GM12878 (cell line): Measurements from ENCODE around the gene EIF4B. TPM values are rescaled to one million over a fixed set of nuclear protein-coding genes. Genes with fewer than 3 reads are reported as not detected.
A peak's percentile ranks its signal among the peaks of the same experiment; 100 is the strongest.

Experiments
- CREM ChIP-seq: IDR thresholded peaks from 2 replicates; pipeline ENCODE4 v1.6.1; 2014; ENCODE audit warnings: antibody characterized with exemption, low read depth
- DPF2 ChIP-seq: fragments of 450-650 bp; IDR thresholded peaks from 2 replicates; pipeline ENCODE4 v1.6.1; 2017; ENCODE audit warnings: mild to moderate bottlenecking
- E2F4 ChIP-seq: IDR thresholded peaks from 2 replicates; pipeline ENCODE4 v1.6.1; 2012; ENCODE audit warnings: low read depth, low read length, improper control_type of control experiment
- E4F1 ChIP-seq: fragments of 450-650 bp; IDR thresholded peaks from 2 replicates; pipeline ENCODE4 v1.6.1; 2018; ENCODE audit warnings: borderline replicate concordance, mild to moderate bottlenecking; ENCODE audit not compliant: partially characterized antibody
- EZH2 ChIP-seq: IDR thresholded peaks from 2 replicates; pipeline ENCODE4 v1.6.1; 2012; ENCODE audit warnings: low read depth, mild to moderate bottlenecking, control low read depth, inconsistent platforms, low read length, borderline replicate concordance; ENCODE audit not compliant: control insufficient read depth
- FOXK2 ChIP-seq: fragments of 450-650 bp; IDR thresholded peaks from 2 replicates; pipeline ENCODE4 v1.6.1; 2017; ENCODE audit warnings: mild to moderate bottlenecking, moderate library complexity
- GABPA ChIP-seq: IDR thresholded peaks from 2 replicates; pipeline ENCODE4 v1.6.1; 2014; ENCODE audit warnings: antibody characterized with exemption, low read depth, mild to moderate bottlenecking, inconsistent platforms
- JUND ChIP-seq: IDR thresholded peaks from 2 replicates; pipeline ENCODE4 v1.6.1; 2012; ENCODE audit warnings: low read depth, mild to moderate bottlenecking, low read length, improper control_type of control experiment, moderate library complexity
- MXI1 ChIP-seq: fragments of 150-350 bp; IDR thresholded peaks from 2 replicates; pipeline ENCODE4 v1.6.1; 2011; ENCODE audit warnings: low read depth, mild to moderate bottlenecking, inconsistent platforms, low read length, improper control_type of control experiment
- NKRF ChIP-seq: fragments of 450-650 bp; conservative IDR thresholded peaks from 2 replicates; pipeline ENCODE4 v1.6.1; 2017; ENCODE audit warnings: mild to moderate bottlenecking, moderate library complexity
- POLR2AphosphoS5 ChIP-seq: IDR thresholded peaks from 2 replicates; pipeline ENCODE4 v1.6.1; 2011; ENCODE audit warnings: mild to moderate bottlenecking, low read length, inconsistent platforms
- RBBP5 ChIP-seq: fragments of 200-600 bp; sonication (generic); conservative IDR thresholded peaks from 2 replicates; pipeline ENCODE4 v1.6.1; 2016
- RCOR1 ChIP-seq: conservative IDR thresholded peaks from 2 replicates; pipeline ENCODE4 v1.6.1; 2012; ENCODE audit warnings: low read depth, low read length, improper control_type of control experiment
- RELB ChIP-seq: fragments of 450-650 bp; IDR thresholded peaks from 2 replicates; pipeline ENCODE4 v1.6.1; 2017; ENCODE audit warnings: low read depth, mild to moderate bottlenecking, moderate library complexity
- SPI1 ChIP-seq: IDR thresholded peaks from 2 replicates; pipeline ENCODE4 v1.6.1; 2011; ENCODE audit warnings: low read depth, mild to moderate bottlenecking, low read length, moderate library complexity, borderline replicate concordance; ENCODE audit not compliant: insufficient read depth
- SREBF2 ChIP-seq: IDR thresholded peaks from 2 replicates; pipeline ENCODE4 v1.6.1; 2012; ENCODE audit warnings: mild to moderate bottlenecking, low read length
- TARDBP ChIP-seq: IDR thresholded peaks from 2 replicates; pipeline ENCODE4 v1.6.1; 2016; ENCODE audit warnings: borderline replicate concordance
- ZZZ3 ChIP-seq: IDR thresholded peaks from 2 replicates; pipeline ENCODE4 v1.6.1; 2011; ENCODE audit warnings: low read depth; ENCODE audit not compliant: control insufficient read depth, insufficient read length
- polyA plus RNA-seq, 11 experiments: library from polyadenylated mRNA; depleted of rRNA in 4 of 11; unstranded in 6 of 11; stranded (reverse) in 5 of 11; fragments of >200 nt; fragmentation: Nextera tagmentation in 4 of 11; fragmentation: Illumina TruSeq in 1 of 11; extraction: Ambion mirVana in 4 of 11; extraction: Trizol in 1 of 11; gene quantifications; 1 replicate in 1 of 11; 2 replicates in 10 of 11; pipeline versions ENCODE4 v1.2.1 to v1.2.3, GENCODE V29; 2011 to 2016; ENCODE audit warnings: inconsistent platforms in 2 of 11, missing spikeins in 2 of 11, low read depth in 1 of 11
- total RNA-seq, 4 experiments: library from RNA; depleted of rRNA in 3 of 4; stranded (reverse); fragments of >200 nt in 3 of 4; fragmentation: Illumina TruSeq in 1 of 4; extraction: Trizol in 1 of 4; gene quantifications; 2 replicates each; pipeline versions ENCODE4 v1.2.1 to v1.2.3, GENCODE V29; 2013 to 2021
- TF ChIP-seq, protein P1 (sequence below): fragments of 450-650 bp; IDR thresholded peaks from 2 replicates; pipeline ENCODE4 v1.6.1; 2016; ENCODE audit warnings: mild to moderate bottlenecking
- TF ChIP-seq, protein P2 (sequence below): fragments of 450-650 bp; IDR thresholded peaks from 2 replicates; pipeline ENCODE4 v1.6.1; 2017; ENCODE audit warnings: mild to moderate bottlenecking

Gene EIF4B
- total and polyA plus RNA-seq, 10 of the 15 experiments (the other 5 are each of a cell fraction or from before 2014, with no cell fraction given), result 123 to 752 (median 431) TPM

GRCh38 chr12:53006810-53007309 lies 604 bp downstream of the EIF4B start (continued):
- TF ChIP-seq NKRF, result peak; percentile 72
- no peak for TF ChIP-seq TARDBP
- no peak for TF ChIP-seq GABPA
- TF ChIP-seq, protein P1, sequence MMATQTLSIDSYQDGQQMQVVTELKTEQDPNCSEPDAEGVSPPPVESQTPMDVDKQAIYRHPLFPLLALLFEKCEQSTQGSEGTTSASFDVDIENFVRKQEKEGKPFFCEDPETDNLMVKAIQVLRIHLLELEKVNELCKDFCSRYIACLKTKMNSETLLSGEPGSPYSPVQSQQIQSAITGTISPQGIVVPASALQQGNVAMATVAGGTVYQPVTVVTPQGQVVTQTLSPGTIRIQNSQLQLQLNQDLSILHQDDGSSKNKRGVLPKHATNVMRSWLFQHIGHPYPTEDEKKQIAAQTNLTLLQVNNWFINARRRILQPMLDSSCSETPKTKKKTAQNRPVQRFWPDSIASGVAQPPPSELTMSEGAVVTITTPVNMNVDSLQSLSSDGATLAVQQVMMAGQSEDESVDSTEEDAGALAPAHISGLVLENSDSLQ, result no peak
- TF ChIP-seq POLR2AphosphoS5, result peak; percentile 42
- no peak for TF ChIP-seq CREM
- no peak for TF ChIP-seq E2F4
- no peak for TF ChIP-seq SPI1
- TF ChIP-seq RCOR1, result no peak
- no peak for TF ChIP-seq RELB
- no peak for TF ChIP-seq FOXK2
- TF ChIP-seq, protein P2, sequence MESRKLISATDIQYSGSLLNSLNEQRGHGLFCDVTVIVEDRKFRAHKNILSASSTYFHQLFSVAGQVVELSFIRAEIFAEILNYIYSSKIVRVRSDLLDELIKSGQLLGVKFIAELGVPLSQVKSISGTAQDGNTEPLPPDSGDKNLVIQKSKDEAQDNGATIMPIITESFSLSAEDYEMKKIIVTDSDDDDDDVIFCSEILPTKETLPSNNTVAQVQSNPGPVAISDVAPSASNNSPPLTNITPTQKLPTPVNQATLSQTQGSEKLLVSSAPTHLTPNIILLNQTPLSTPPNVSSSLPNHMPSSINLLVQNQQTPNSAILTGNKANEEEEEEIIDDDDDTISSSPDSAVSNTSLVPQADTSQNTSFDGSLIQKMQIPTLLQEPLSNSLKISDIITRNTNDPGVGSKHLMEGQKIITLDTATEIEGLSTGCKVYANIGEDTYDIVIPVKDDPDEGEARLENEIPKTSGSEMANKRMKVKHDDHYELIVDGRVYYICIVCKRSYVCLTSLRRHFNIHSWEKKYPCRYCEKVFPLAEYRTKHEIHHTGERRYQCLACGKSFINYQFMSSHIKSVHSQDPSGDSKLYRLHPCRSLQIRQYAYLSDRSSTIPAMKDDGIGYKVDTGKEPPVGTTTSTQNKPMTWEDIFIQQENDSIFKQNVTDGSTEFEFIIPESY, result no peak
- TF ChIP-seq RBBP5, result no peak
- no peak for TF ChIP-seq SREBF2
- TF ChIP-seq JUND, result no peak
- TF ChIP-seq DPF2, result 0 out of 2 replicates have a peak, but pooled peaks have one; percentile 5
- no peak for TF ChIP-seq E4F1
- TF ChIP-seq EZH2, result no peak
- peak; percentile 84; the same call in 1 of the 2 replicates for TF ChIP-seq MXI1
- no peak for TF ChIP-seq ZZZ3
